Uterus (tissue), 4 donors: Measurements from ENCODE around the gene TCTN2. TPM values are rescaled to one million over a fixed set of nuclear protein-coding genes. Genes with fewer than 3 reads are reported as not detected.

Experiments
- DNase-seq, 2 donors: peaks; one replicate each; pipeline ENCODE4 v3.0.0-alpha.2; 2019 to 2020
- H3K27ac ChIP-seq, 2 donors: fragments of 200-600 bp; sonication (generic); 1 replicate in 1 of 2; 2 replicates in 1 of 2; pipeline ENCODE4 v1.5.1; 2016 to 2018
- H3K27me3 ChIP-seq, 2 donors: fragments of 200-600 bp; sonication (generic); one replicate each; pipeline ENCODE4 v1.5.1; 2018 to 2019; ENCODE audit warnings: control low read depth in 1 of 2
- H3K36me3 ChIP-seq, 2 donors: fragments of 200-600 bp; sonication (generic); one replicate each; pipeline ENCODE4 v1.5.1; 2019; ENCODE audit warnings: control low read depth in 1 of 2
- H3K4me1 ChIP-seq, 2 donors: fragments of 200-600 bp; sonication (generic); one replicate each; pipeline ENCODE4 v1.5.1; 2018 to 2019; ENCODE audit warnings: control low read depth in 1 of 2
- H3K4me3 ChIP-seq, 2 donors: fragments of 200-600 bp; sonication (generic); 1 replicate in 1 of 2; 2 replicates in 1 of 2; pipeline ENCODE4 v1.5.1; 2018 to 2019; ENCODE audit warnings: mild to moderate bottlenecking in 1 of 2
- H3K9me3 ChIP-seq, 2 donors: fragments of 200-600 bp; sonication (generic); one replicate each; pipeline ENCODE4 v1.5.1; 2019; ENCODE audit warnings: control low read depth in 1 of 2
- POLR2A ChIP-seq, 2 donors: fragments of 450-650 bp; IDR thresholded peaks; one replicate each; pipeline ENCODE4 v1.6.1; 2016; ENCODE audit warnings: antibody characterized with exemption in 2 of 2, mild to moderate bottlenecking in 1 of 2, moderate library complexity in 1 of 2
- intact Hi-C: fragments of 100-400 bp; cut with DNase I; formaldehyde crosslinking; loops from one replicate; pipeline ENCODE4 v1.15.1; 2023; ENCODE audit warnings: low total_unique reads
- total RNA-seq, 4 donors: library from RNA; depleted of rRNA in 3 of 4; stranded (reverse); fragments of >200 nt in 3 of 4; gene quantifications; one replicate each; pipeline versions ENCODE4 v1.1.0 to v1.2.4, GENCODE V29; 2014 to 2023
- TF ChIP-seq, protein P1 (sequence below), 4 experiments: fragments of 200-600 bp in 2 of 4; fragments of 450-650 bp in 2 of 4; sonication (generic) in 2 of 4; IDR thresholded peaks; one replicate each; pipeline ENCODE4 v1.5.1; 2016 to 2019; ENCODE audit warnings: antibody characterized with exemption in 4 of 4, mild to moderate bottlenecking in 2 of 4, moderate library complexity in 1 of 4
- donor health status: DM: yes; HTN: yes; CAD: no.

The TCTN2 gene
- total RNA-seq, 4 donors from 2014 or later = 3.8 to 334 (median 23.9) TPM

DNA sequence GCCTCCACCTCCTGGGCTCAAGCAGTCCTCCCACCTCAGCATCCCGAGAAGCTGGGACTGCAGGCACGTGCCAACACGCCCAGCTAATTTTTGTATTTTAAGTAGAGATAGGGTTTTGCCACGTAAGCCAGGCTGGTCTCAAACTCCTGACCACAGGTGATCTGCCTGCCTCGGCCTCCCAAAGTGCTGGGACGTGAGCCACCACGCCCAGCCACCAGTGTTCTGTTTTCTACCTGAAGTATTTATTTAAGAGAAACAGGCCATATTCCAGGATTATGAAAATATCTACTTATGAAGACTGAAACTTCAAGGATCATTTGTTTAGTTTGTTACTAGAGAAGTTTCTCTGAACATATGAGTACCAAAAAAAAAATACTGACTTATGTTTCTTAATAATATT lies 27.0 kb upstream of the TCTN2 start:
- Histone ChIP-seq H3K4me1 (no peaks in the 10 kb centered on the region), H3K4me3 (no peak overlapping the region), H3K27me3 (no peaks in the 10 kb centered on the region), H3K27ac (no peak overlapping the region), H3K9me3 (no peaks in the 10 kb centered on the region), H3K36me3 (no peaks in the 10 kb centered on the region)
- intact Hi-C loops = no loop called here
- no peak for TF ChIP-seq POLR2A (IDR thresholded peaks at IDR 0.05)
- TF ChIP-seq, protein P1, sequence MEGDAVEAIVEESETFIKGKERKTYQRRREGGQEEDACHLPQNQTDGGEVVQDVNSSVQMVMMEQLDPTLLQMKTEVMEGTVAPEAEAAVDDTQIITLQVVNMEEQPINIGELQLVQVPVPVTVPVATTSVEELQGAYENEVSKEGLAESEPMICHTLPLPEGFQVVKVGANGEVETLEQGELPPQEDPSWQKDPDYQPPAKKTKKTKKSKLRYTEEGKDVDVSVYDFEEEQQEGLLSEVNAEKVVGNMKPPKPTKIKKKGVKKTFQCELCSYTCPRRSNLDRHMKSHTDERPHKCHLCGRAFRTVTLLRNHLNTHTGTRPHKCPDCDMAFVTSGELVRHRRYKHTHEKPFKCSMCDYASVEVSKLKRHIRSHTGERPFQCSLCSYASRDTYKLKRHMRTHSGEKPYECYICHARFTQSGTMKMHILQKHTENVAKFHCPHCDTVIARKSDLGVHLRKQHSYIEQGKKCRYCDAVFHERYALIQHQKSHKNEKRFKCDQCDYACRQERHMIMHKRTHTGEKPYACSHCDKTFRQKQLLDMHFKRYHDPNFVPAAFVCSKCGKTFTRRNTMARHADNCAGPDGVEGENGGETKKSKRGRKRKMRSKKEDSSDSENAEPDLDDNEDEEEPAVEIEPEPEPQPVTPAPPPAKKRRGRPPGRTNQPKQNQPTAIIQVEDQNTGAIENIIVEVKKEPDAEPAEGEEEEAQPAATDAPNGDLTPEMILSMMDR (IDR thresholded peaks at IDR 0.05) = no peak
- no peak for DNase-seq

DNA sequence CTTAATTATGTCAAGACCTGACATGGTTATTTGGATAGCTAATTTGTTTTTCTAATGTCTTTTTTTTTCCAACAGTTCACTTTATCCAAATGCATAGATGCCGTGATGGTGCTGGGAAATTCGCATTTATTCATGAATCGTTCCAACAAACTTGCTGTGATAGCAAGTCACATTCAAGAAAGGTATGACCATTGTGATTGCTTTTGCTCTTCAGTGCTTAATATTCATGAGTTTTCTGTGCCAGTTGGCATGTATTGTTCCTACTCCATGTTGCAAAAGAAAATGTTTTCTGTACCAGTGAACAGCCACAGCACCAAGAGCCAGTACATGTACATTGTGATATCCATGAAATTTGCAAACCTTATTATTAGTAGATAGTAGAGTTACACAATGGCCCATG lies 25.5 kb upstream of the TCTN2 start:
- TF ChIP-seq POLR2A (IDR thresholded peaks at IDR 0.05) = no peak
- TF ChIP-seq, protein P1 (IDR thresholded peaks at IDR 0.05) = no peak
- Histone ChIP-seq H3K27ac (no peak overlapping the region), H3K4me1 (no peaks in the 10 kb centered on the region), H3K9me3 (no peaks in the 10 kb centered on the region), H3K36me3 (no peaks in the 10 kb centered on the region), H3K4me3 (no peak overlapping the region), H3K27me3 (no peaks in the 10 kb centered on the region)
- intact Hi-C loops = no loop called here
- no peak for DNase-seq

DNA sequence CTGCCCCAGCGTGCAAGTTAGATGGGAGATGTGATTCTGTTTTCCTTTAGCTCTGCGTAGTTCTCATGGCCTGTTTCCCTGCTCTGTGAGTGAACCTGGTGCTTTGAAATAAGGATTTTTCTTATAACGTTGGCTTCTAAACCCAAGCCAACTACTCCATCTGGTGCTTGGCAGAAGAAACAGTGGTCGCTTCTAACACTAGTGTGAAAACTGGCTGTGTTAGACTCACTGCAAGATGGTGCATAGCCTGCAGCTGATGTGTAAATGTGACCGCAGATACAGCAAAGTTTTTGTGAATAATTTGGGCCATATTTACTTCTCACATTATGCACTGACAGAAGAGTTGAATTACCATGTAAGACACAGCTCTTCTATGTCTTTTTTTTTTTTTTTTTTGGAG lies 25.0 kb upstream of the TCTN2 start:
- no peak for DNase-seq
- TF ChIP-seq, protein P1 (IDR thresholded peaks at IDR 0.05) = no peak
- no peak for TF ChIP-seq POLR2A (IDR thresholded peaks at IDR 0.05)
- no peak overlapping the region for H3K4me3 ChIP-seq
- H3K36me3 ChIP-seq = no peaks in the 10 kb centered on the region
- no peaks in the 10 kb centered on the region for H3K4me1 ChIP-seq
- H3K9me3 ChIP-seq = no peaks in the 10 kb centered on the region
- no peak overlapping the region for H3K27ac ChIP-seq
- intact Hi-C loops = no loop called here
- no peaks in the 10 kb centered on the region for H3K27me3 ChIP-seq

DNA sequence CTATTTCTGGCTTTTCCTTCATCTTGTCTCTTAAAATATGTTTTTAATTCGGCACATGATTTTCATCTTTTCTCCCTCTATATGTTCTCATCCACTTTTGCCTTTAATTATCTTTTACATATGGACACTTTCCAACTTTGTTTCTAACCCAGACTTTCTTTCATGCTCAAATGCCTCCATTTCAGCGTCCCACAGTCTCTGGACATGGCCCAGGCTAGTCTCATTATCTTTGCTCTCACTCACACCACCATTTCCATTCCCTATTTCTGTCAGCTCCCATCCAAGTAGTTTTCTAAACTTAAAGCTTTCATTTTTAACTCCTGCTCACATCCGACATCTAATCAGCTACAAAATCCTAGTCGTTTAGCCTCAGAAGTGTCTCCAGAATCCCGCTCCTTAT lies 22.5 kb upstream of the TCTN2 start:
- no peak for DNase-seq
- H3K9me3 ChIP-seq = no peaks in the 10 kb centered on the region
- no peak overlapping the region for H3K4me3 ChIP-seq
- H3K36me3 ChIP-seq = no peaks in the 10 kb centered on the region
- no peak overlapping the region for H3K27ac ChIP-seq
- no peaks in the 10 kb centered on the region for H3K27me3 ChIP-seq
- intact Hi-C loops = no loop called here
- TF ChIP-seq, protein P1 (IDR thresholded peaks at IDR 0.05) = no peak
- no peak for TF ChIP-seq POLR2A (IDR thresholded peaks at IDR 0.05)
- no peaks in the 10 kb centered on the region for H3K4me1 ChIP-seq

DNA sequence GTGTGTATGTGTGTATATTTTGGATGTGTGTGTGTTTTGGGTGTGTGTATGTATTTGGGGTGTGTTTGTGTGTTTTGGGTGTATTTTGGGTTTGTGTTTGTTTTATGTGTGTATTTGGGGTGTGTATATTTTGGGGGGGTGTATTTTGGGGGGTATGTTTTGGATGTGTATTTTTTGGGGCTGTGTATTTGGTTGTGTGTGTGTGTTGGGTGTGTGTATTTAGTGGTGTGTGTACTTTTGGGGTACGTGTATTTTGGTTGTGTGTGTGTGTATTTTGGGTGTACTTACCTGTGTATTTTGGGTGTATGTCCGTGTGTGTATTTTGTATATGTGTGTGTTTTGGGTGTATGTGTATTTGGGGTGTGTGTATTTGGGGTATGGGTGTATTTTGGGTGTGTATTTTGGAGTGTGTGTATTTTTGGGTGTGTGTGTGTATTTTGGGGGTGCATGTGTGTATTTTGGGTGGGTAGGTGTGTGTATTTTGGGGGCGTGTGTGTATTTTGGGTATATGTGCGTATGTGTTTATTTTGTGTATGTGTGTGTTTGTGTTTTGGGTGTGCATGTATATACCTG lies 16.7 kb upstream of the TCTN2 start:
- no peak for TF ChIP-seq POLR2A (IDR thresholded peaks at IDR 0.05)
- TF ChIP-seq, protein P1 (IDR thresholded peaks at IDR 0.05) = no peak
- Histone ChIP-seq H3K27me3 (no peaks in the 10 kb centered on the region), H3K4me1 (no peaks in the 10 kb centered on the region), H3K9me3 (no peaks in the 10 kb centered on the region), H3K4me3 (no peak overlapping the region), H3K36me3 (no peaks in the 10 kb centered on the region), H3K27ac (no peak overlapping the region)
- intact Hi-C loops = no loop called here
- DNase-seq = no peak
